HT-29 (cell line): Measurements from ENCODE around the gene MREG. TPM values are rescaled to one million over a fixed set of nuclear protein-coding genes. Genes with fewer than 3 reads are reported as not detected.

ENCODE experiments used
- DNase-seq: peaks from one replicate; pipeline ENCODE4 v3.0.0-alpha.2; 2015; ENCODE audit warnings: low spot score
- total RNA-seq: library from RNA; depleted of rRNA; stranded (reverse); fragments of >200 nt; shearing (Covaris generic); gene quantifications from 2 replicates; pipeline ENCODE4 v1.2.3, GENCODE V29; 2014; rRNA removed

The MREG gene
- total RNA-seq, 1 experiment from 2014 or later = 13.8 TPM

DNA sequence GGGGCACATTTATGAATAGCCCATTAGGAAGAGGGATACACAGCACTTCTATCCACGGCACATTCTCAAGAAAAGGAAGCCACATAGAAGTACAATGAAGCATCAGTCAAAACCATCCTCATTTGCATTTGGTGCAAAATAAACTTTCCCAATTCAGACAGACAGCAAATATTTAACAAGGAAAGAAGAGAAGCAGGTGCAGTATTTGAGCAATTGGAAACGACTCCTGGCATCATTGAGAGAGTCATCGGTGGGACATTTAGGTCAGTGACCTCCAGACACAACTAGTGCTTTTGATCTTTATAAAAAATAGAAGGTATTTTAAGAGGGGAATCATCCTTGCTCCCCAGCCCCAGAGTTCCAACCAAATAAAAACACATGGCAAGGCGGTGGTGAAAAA is 118.0 kb downstream of the MREG start:
- no peak for DNase-seq

Other genes starting within 250 kb of the MREG start
- 15.6 and 26.5 TPM in 2 replicates for gene PECR, start 68.3 kb upstream of the MREG start, total RNA-seq
- gene TMEM169, start 68.4 kb upstream of the MREG start, total RNA-seq = 0.08 and 0.53 TPM in 2 replicates
- gene XRCC5, start 95.8 kb upstream of the MREG start, total RNA-seq = 142 and 160 TPM in 2 replicates